GM18951 (cell line): ENCODE data around the gene PHF12.

ENCODE experiments used
- POLR2A ChIP-seq: IDR thresholded peaks from 4 replicates; pipeline ENCODE4 v1.6.1; 2011; ENCODE audit warnings: mild to moderate bottlenecking; ENCODE audit not compliant: insufficient read length, insufficient read depth; ENCODE audit errors: extremely low read depth
- in situ Hi-C: fragments of 300-500 bp; cut with MboI; formaldehyde crosslinking; loops from one replicate; pipeline ENCODE4 v1.12.0; 2022; ENCODE audit warnings: low sequenced_read_pairs, mixed read lengths, inconsistent platforms; ENCODE audit not compliant: unreplicated experiment

Gene PHF12

GRCh38 chr17:28918295-28918694 is 33.0 kb downstream of the PHF12 start:
- in situ Hi-C loops, result no loop called here

DNA sequence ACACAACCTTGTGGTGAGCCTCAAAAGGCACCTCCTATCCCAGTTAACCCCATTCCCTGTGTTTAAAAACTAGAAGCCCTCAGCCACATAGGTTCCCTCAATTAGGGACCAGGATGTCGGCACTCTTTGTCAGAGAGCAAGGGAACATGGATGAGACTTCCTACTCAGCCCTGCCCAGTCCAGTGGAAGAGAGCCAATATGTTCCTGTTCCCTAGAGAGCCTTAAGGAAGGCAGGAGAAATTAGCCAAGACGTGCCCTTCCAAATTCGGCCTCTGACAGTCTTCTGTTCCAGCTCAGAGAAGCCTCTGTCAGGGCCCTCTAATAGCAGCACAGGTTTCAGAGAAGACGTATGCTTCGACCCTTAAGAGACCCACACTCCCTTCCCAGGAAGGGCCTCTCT is 33.9 kb downstream of the PHF12 start:
- no peak for TF ChIP-seq POLR2A
- in situ Hi-C loops, result no loop called here

More at GRCh38 chr17:28918295-28918694, 33.0 kb downstream of the PHF12 start:
- no peak for TF ChIP-seq POLR2A

GRCh38 chr17:28917029-28917428 is 34.3 kb downstream of the PHF12 start:
- in situ Hi-C loops, result no loop called here
- no peak for TF ChIP-seq POLR2A

DNA sequence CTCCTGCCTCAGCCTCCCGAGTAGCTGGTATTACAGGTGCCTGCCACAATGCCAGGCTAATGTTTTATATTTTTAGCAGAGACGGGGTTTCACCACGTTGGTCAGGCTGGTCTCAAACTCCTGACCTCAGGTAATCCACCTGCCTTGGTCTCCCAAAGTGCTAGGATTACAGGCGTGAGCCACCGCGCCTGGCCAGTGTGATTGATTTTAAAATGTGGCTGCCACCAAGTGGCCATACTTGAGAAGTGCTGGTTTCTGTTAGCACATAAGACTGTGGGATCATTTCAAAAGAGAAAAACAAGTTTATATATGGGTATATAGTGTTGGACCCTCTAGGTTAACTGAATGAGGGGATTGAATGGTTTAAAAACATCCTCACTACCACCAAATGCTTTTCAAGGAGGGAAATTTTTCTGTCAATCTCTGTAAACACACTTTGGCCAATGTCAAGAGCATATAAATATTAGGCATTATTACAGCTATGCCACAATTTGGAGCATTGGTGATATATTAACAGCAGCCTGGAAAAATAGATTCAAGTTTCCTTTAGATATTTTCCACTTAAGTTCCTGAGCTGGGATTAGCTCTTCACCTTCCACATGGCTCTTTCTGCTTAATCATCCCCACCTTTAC is 34.9 kb downstream of the PHF12 start:
- in situ Hi-C loops, result no loop called here
- no peak for TF ChIP-seq POLR2A

- no peak for TF ChIP-seq POLR2A
- in situ Hi-C loops, result no loop called here
Measured at GRCh38 chr17:28912938-28913333, 38.4 kb downstream of the PHF12 start.

- in situ Hi-C loops, result no loop called here
- no peak for TF ChIP-seq POLR2A
Measured at GRCh38 chr17:28912281-28912937, 38.9 kb downstream of the PHF12 start.

DNA sequence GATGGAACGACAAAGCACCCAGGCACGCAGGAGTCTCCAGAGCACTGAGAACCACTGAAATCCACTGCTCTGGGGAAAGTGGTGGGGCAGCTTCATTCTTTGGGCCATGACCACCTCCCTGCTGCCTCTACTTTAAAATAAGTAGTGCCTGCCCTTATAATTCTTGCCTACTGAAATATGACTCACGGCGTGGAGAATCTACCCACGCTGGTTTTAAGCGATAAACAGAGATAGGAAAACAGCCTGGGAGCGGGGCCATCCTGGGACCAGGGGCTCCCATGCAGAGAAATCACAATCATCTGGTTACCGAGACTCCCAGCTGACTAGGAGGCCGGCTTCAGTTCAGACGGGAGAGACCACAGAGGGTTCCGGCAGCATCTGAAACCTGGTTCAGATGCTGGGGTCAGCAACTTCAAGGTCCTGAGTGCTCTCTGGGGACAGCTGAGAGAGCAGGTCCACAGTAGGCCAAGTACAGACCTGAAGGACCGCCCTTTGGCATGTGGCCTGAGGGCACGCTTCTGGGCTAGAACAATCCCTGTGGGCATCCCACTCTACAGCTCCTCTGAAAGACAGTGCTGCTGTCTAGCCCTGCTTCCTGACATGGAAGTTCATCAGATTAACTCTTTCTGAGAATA is 39.8 kb downstream of the PHF12 start:
- no peak for TF ChIP-seq POLR2A
- in situ Hi-C loops, result no loop called here

GRCh38 chr17:28910534-28910933 is 40.8 kb downstream of the PHF12 start:
- TF ChIP-seq POLR2A, result no peak
- in situ Hi-C loops, result no loop called here

DNA sequence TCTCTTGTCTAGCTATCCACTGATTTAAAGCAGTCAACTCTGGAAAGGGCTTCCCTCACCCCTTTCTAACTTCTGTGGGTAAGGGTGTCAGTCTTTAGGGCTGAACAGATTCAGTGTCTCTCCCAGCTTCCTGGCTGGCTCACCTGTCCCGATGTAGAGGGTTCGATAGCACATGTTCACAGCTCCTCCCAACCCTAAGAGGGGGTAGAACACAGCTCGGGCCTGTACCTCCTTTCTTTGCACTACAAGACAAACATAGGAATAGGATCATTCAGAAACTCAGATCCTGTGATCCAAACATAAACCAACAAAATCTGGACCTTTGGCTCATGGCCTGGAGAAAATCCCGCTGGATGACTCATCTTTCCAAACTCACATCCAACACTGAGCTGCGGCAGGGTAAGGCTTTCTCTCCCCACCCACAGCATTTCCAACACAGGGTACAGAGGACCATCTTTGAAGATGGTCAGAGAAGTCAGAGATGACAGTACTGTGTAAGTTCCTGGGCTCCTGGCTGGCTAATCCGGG is 42.6 kb downstream of the PHF12 start:
- no peak for TF ChIP-seq POLR2A
- in situ Hi-C loops, result no loop called here

DNA sequence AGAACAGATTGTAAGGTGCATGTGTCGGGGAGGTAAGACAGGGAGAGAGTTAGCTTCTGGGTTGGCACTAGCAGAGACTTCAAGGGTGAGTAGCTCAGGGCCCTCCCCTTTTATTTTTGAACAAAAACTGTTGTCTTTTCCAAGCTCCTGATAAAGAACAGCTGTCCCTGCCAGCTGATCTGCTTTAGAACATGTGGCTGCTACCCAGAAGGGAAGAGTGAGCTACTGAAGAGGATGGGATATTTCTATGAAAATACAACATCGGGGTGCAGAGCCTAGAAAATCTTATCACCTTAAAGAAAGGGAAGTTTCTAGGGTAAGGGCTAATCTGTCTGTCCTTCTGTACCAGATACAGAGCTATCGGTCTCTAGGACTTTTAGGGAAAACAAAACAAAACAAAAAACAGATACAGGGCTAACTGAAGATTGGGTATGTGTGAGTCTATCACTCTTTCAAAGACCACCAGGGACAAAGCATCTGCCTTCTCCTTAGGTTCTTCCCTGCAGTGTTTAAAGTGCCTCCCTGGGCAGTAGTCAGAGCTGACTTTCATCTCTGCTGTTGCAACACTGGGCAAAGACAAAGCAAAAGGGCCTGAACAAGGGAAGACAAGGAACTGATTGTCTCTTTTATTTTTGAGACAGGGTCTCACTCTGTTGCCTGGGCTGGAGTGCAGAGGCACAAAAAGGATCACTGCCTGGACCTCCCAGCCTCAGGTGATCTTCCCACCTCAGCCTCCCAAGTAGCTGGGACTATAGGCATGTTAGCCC is 43.4 kb downstream of the PHF12 start:
- no peak for TF ChIP-seq POLR2A
- in situ Hi-C loops, result no loop called here

- in situ Hi-C loops, result no loop called here
- TF ChIP-seq POLR2A, result no peak
Measured at GRCh38 chr17:28906706-28907438, 44.4 kb downstream of the PHF12 start.

- in situ Hi-C loops, result no loop called here
- no peak for TF ChIP-seq POLR2A
Measured at GRCh38 chr17:28906276-28906675, 45.0 kb downstream of the PHF12 start.
